Measurements from ENCODE around the gene F13A1.

DNA sequence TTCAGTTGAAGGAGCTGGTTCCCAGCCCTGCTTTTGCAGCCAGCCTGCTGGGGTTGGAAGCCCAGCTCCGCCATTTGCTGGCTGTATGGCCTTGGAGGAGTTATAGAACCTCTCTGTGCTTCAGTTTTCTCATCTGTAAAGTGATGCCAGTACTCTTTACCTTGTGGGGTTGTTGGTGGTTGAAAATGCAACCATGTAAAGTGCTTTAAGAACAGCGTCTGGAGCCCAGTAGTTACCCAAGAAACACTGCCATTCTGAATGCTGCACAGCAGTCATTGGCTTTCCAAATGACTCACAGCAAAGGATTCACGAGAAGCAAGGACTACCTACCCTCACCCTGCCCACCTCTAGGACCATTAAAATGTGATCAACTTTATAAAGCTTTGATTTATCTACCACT, 154.4 kb downstream of the F13A1 start:
- TF ChIP-seq POLR2A (IDR thresholded peaks at IDR 0.05; ENCODE audit: low read length) (no peak), GATA1 (IDR thresholded peaks at IDR 0.05; ENCODE audit: low read depth, low read length) (no peak)
